HEK293 (cell line): ENCODE data around the gene VGLL3.

Experiments used
- CTCF ChIA-PET: fragments of 350-600 bp; formaldehyde crosslinking; extraction: SDS; loops from one replicate; lab custom pipeline; 2021; ENCODE audit warnings: antibody characterized with exemption; lab: Yijun Ruan, JAX
- POLR2A ChIA-PET: fragments of 300-600 bp; formaldehyde crosslinking; extraction: SDS; loops from one replicate; lab custom pipeline; 2020; ENCODE audit warnings: antibody characterized with exemption, inconsistent platforms; lab: Yijun Ruan, JAX
- H3K27ac ChIP-seq: fragments of 200-500 bp; sonication (Bioruptor generic); 2 replicates; pipeline ENCODE4 v1.5.1; 2014; ENCODE audit warnings: low read depth, low read length, control low read depth, inconsistent platforms; ENCODE audit errors: extremely low read depth
- H3K36me3 ChIP-seq, 2 experiments: fragments of 200-500 bp in 1 of 2; sonication (Bioruptor generic) in 1 of 2; 1 replicate in 1 of 2; 2 replicates in 1 of 2; pipeline ENCODE4 v1.5.1; 2014 to 2017; ENCODE audit warnings: inconsistent platforms in 2 of 2, low read length in 2 of 2; ENCODE audit not compliant: control insufficient read depth in 2 of 2, insufficient read depth in 1 of 2
- H3K4me1 ChIP-seq: fragments of 200-500 bp; sonication (Bioruptor generic); 2 replicates; pipeline ENCODE4 v1.5.1; 2014; ENCODE audit warnings: mild to moderate bottlenecking, low read length, inconsistent platforms; ENCODE audit not compliant: control insufficient read depth, insufficient read depth
- H3K4me3 ChIP-seq: 2 replicates; pipeline ENCODE4 v1.5.1; 2011; ENCODE audit warnings: low read depth, mild to moderate bottlenecking, control low read depth, low read length, moderate library complexity
- H3K9me3 ChIP-seq: fragments of 200-500 bp; sonication (Bioruptor generic); 2 replicates; pipeline ENCODE4 v1.5.1; 2014; ENCODE audit warnings: low read depth, low read length, inconsistent platforms; ENCODE audit not compliant: control insufficient read depth, insufficient read depth
- GLIS1 ChIP-seq: fragments of 450-650 bp; formaldehyde crosslinking; IDR thresholded peaks from 2 replicates; pipeline ENCODE4 v1.5.1; 2016; ENCODE audit warnings: missing biosample characterization, missing genetic modification characterization
- GLIS2 ChIP-seq: fragments of 450-650 bp; formaldehyde crosslinking; IDR thresholded peaks from 2 replicates; pipeline ENCODE4 v1.5.1; 2016; ENCODE audit warnings: missing biosample characterization, missing genetic modification characterization
- KLF10 ChIP-seq: fragments of 450-650 bp; IDR thresholded peaks from 2 replicates; pipeline ENCODE4 v1.5.1; 2018; ENCODE audit warnings: missing biosample characterization, mild to moderate bottlenecking, missing genetic modification characterization
- SP3 ChIP-seq: fragments of 450-650 bp; formaldehyde crosslinking; IDR thresholded peaks from 2 replicates; pipeline ENCODE4 v1.5.1; 2016; ENCODE audit warnings: missing biosample characterization, missing genetic modification characterization
- WT1 ChIP-seq: fragments of 450-650 bp; formaldehyde crosslinking; IDR thresholded peaks from 2 replicates; pipeline ENCODE4 v1.5.1; 2016; ENCODE audit warnings: missing biosample characterization, missing genetic modification characterization
- ZBTB1 ChIP-seq: fragments of 450-650 bp; formaldehyde crosslinking; IDR thresholded peaks from 2 replicates; pipeline ENCODE4 v1.5.1; 2016; ENCODE audit warnings: missing biosample characterization, missing genetic modification characterization
- ZFP69B ChIP-seq: fragments of 450-650 bp; formaldehyde crosslinking; IDR thresholded peaks from 2 replicates; pipeline ENCODE4 v1.5.1; 2016; ENCODE audit warnings: missing biosample characterization, missing genetic modification characterization
- ZNF184 ChIP-seq: fragments of 450-650 bp; IDR thresholded peaks from 2 replicates; pipeline ENCODE4 v1.5.1; 2018; ENCODE audit warnings: missing biosample characterization, mild to moderate bottlenecking, missing genetic modification characterization
- ZNF214 ChIP-seq: fragments of 450-650 bp; formaldehyde crosslinking; IDR thresholded peaks from 2 replicates; pipeline ENCODE4 v1.5.1; 2017; ENCODE audit warnings: missing biosample characterization, mild to moderate bottlenecking, missing genetic modification characterization, borderline replicate concordance
- ZNF23 ChIP-seq: fragments of 450-650 bp; formaldehyde crosslinking; IDR thresholded peaks from 2 replicates; pipeline ENCODE4 v1.5.1; 2016; ENCODE audit warnings: missing biosample characterization, missing genetic modification characterization, borderline replicate concordance
- ZNF416 ChIP-seq: fragments of 450-650 bp; formaldehyde crosslinking; IDR thresholded peaks from 2 replicates; pipeline ENCODE4 v1.5.1; 2016; ENCODE audit warnings: missing biosample characterization, missing genetic modification characterization
- ZNF433 ChIP-seq: fragments of 450-650 bp; formaldehyde crosslinking; IDR thresholded peaks from 2 replicates; pipeline ENCODE4 v1.5.1; 2016; ENCODE audit warnings: missing biosample characterization, missing genetic modification characterization, low read depth
- ZNF521 ChIP-seq: fragments of 450-650 bp; formaldehyde crosslinking; IDR thresholded peaks from 2 replicates; pipeline ENCODE4 v1.5.1; 2017; ENCODE audit warnings: missing biosample characterization, mild to moderate bottlenecking, missing genetic modification characterization
- ZNF529 ChIP-seq: fragments of 450-650 bp; formaldehyde crosslinking; IDR thresholded peaks from 2 replicates; pipeline ENCODE4 v1.5.1; 2017; ENCODE audit warnings: missing genetic modification characterization, missing biosample characterization; ENCODE audit not compliant: insufficient replicate concordance
- ZNF530 ChIP-seq: fragments of 450-650 bp; formaldehyde crosslinking; IDR thresholded peaks from 2 replicates; pipeline ENCODE4 v1.5.1; 2016; ENCODE audit warnings: low read depth, missing biosample characterization, missing genetic modification characterization
- ZNF548 ChIP-seq: fragments of 450-650 bp; formaldehyde crosslinking; IDR thresholded peaks from 2 replicates; pipeline ENCODE4 v1.5.1; 2016; ENCODE audit warnings: missing biosample characterization, missing genetic modification characterization
- ZNF555 ChIP-seq: fragments of 450-650 bp; formaldehyde crosslinking; conservative IDR thresholded peaks from 2 replicates; pipeline ENCODE4 v1.5.1; 2017; ENCODE audit warnings: missing biosample characterization, mild to moderate bottlenecking, missing genetic modification characterization, inconsistent platforms
- ZNF658 ChIP-seq: fragments of 450-650 bp; formaldehyde crosslinking; IDR thresholded peaks from 2 replicates; pipeline ENCODE4; 2016; ENCODE audit warnings: missing biosample characterization, missing genetic modification characterization
- ZNF670 ChIP-seq: fragments of 450-650 bp; formaldehyde crosslinking; IDR thresholded peaks from 2 replicates; pipeline ENCODE4 v1.5.1; 2016; ENCODE audit warnings: missing biosample characterization, missing genetic modification characterization, low read depth
- ZNF707 ChIP-seq: fragments of 450-650 bp; formaldehyde crosslinking; IDR thresholded peaks from 2 replicates; pipeline ENCODE4 v1.5.1; 2016; ENCODE audit warnings: missing biosample characterization, missing genetic modification characterization
- TF ChIP-seq, protein P1 (sequence below): sonication (generic); formaldehyde crosslinking; IDR thresholded peaks from 2 replicates; pipeline ENCODE4 v1.8.1; 2022; ENCODE audit warnings: mild to moderate bottlenecking, moderate library complexity, missing genetic modification reagents
- TF ChIP-seq, protein P2 (sequence below): fragments of 450-650 bp; formaldehyde crosslinking; IDR thresholded peaks from 2 replicates; pipeline ENCODE4 v1.5.1; 2016; ENCODE audit warnings: missing biosample characterization, missing genetic modification characterization, low read depth
- TF ChIP-seq, protein P3 (sequence below): fragments of 450-650 bp; formaldehyde crosslinking; IDR thresholded peaks from 2 replicates; pipeline ENCODE4 v1.5.1; 2016; ENCODE audit warnings: missing biosample characterization, missing genetic modification characterization, low read depth

Gene VGLL3

DNA sequence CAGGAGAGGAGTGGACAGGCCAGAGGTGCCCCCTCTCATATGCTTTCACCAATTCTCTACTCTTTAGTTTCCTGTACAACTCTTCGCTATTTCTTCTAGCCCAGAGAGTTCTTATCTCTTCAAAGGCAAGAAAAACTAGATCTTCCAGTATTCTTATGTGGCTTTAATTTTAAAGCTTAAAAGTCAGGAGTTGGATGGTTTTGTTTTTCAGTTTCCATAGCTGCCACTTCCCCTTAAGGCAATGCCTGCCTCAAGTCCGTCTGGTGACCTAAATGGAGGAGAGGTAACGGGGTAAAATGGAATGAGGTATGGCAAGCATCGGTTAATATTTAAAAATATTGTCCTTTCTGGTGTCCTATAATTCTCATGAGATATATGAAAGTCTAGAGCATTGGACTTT is 11.4 kb upstream of the VGLL3 start:
- ChIA-PET CTCF (no interaction called here), POLR2A (no interaction called here)
- Histone ChIP-seq H3K4me3 (no peak overlapping the region), H3K9me3 (no peaks in the 10 kb centered on the region), H3K4me1 (no peaks in the 10 kb centered on the region), H3K36me3 (no peaks in the 10 kb centered on the region)
- TF ChIP-seq ZNF548: no peak
- TF ChIP-seq, protein P1, sequence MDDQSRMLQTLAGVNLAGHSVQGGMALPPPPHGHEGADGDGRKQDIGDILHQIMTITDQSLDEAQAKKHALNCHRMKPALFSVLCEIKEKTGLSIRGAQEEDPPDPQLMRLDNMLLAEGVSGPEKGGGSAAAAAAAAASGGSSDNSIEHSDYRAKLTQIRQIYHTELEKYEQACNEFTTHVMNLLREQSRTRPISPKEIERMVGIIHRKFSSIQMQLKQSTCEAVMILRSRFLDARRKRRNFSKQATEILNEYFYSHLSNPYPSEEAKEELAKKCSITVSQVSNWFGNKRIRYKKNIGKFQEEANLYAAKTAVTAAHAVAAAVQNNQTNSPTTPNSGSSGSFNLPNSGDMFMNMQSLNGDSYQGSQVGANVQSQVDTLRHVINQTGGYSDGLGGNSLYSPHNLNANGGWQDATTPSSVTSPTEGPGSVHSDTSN (CRISPR knock-in tag): no peak
- TF ChIP-seq ZNF433: no peak
- no peak for TF ChIP-seq ZNF23 (tag by site-specific recombination)
- TF ChIP-seq ZNF670 (tag by site-specific recombination): no peak
- TF ChIP-seq ZNF521 (tag by site-specific recombination): no peak
- TF ChIP-seq ZNF184 (tag by site-specific recombination): no peak
- TF ChIP-seq, all 188 proteins: peak for 0
- no peak overlapping the region for H3K27ac ChIP-seq

DNA sequence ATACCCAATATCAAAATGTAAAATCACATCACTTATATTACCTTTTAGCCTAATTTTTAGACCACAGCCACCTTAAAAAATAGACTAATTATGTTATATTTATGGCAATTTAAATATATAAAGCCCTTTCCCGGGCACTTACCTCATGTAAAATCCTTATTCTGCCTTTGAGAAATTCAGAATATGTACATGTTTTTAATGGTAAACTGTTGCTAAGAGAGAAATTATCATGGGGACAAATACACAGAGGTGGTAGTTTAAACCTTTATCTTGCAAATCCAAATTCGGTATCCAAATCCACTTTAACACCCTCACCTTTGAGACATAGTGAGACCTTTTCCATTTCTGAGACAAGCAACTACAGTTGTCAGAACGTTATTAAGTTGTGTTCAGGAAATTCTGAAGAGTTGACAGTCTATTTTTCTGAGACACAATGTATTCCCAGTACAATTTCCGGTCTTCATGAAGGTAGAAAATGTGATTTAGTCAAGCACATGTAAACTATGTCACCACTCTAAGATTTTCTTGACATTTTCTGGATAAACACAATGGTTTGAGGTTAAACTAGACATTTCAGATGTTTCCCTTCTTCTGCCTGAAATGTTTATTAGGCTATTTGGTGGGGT is 10.6 kb upstream of the VGLL3 start:
- no peaks in the 10 kb centered on the region for H3K9me3 ChIP-seq
- no peaks in the 10 kb centered on the region for H3K4me1 ChIP-seq
- ChIA-PET POLR2A (no interaction called here), CTCF (interaction anchor here (0.6 kb wide), 1 partner anchor 82 kb away, joined by 3 read pairs; no protein-coding TSS in a partner anchor)
- H3K4me3 ChIP-seq: no peak overlapping the region
- H3K27ac ChIP-seq: no peak overlapping the region
- TF ChIP-seq GLIS2 (tag by site-specific recombination) (no peak), ZNF658 (tag by site-specific recombination) (no peak), ZNF555 (no peak), ZNF214 (tag by site-specific recombination) (no peak), KLF10 (no peak), ZNF529 (tag by site-specific recombination) (no peak), ZFP69B (no peak), WT1 (tag by site-specific recombination) (no peak), ZBTB1 (no peak), ZNF416 (tag by site-specific recombination) (no peak)
- no peaks in the 10 kb centered on the region for H3K36me3 ChIP-seq

DNA sequence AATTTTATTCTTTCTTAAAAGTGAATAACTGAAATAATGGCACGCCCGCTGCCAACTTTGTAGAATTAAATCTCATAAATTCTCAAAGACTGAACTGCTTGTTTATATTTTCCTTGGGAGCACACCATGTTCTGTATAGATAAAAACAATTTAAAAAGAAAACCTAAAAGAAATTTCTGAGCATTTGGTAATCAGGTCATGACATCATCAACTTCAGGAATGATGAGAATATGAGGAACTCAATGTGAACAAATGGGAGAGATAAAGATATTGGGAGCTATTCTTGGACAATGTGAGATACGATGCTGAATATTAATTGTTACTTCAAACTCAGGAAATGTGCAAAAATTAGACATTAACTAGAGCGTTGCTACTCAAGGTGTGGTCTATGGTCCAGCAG is 10.0 kb upstream of the VGLL3 start:
- no peak overlapping the region for H3K4me3 ChIP-seq
- CTCF ChIA-PET: interaction anchor here (0.6 kb wide), 1 partner anchor 82 kb away, joined by 3 read pairs; no protein-coding TSS in a partner anchor

More for the DNA sequence above, 10.0 kb upstream of the VGLL3 start:
- Histone ChIP-seq H3K36me3 (no peaks in the 10 kb centered on the region), H3K4me1 (no peaks in the 10 kb centered on the region), H3K27ac (no peak overlapping the region), H3K9me3 (no peaks in the 10 kb centered on the region)
- TF ChIP-seq GLIS1 (no peak), SP3 (no peak), ZNF530 (tag by site-specific recombination) (no peak), ZNF707 (tag by site-specific recombination) (no peak)
- TF ChIP-seq, protein P2, sequence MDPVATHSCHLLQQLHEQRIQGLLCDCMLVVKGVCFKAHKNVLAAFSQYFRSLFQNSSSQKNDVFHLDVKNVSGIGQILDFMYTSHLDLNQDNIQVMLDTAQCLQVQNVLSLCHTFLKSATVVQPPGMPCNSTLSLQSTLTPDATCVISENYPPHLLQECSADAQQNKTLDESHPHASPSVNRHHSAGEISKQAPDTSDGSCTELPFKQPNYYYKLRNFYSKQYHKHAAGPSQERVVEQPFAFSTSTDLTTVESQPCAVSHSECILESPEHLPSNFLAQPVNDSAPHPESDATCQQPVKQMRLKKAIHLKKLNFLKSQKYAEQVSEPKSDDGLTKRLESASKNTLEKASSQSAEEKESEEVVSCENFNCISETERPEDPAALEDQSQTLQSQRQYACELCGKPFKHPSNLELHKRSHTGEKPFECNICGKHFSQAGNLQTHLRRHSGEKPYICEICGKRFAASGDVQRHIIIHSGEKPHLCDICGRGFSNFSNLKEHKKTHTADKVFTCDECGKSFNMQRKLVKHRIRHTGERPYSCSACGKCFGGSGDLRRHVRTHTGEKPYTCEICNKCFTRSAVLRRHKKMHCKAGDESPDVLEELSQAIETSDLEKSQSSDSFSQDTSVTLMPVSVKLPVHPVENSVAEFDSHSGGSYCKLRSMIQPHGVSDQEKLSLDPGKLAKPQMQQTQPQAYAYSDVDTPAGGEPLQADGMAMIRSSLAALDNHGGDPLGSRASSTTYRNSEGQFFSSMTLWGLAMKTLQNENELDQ (tag by site-specific recombination): no peak
- TF ChIP-seq, protein P3, sequence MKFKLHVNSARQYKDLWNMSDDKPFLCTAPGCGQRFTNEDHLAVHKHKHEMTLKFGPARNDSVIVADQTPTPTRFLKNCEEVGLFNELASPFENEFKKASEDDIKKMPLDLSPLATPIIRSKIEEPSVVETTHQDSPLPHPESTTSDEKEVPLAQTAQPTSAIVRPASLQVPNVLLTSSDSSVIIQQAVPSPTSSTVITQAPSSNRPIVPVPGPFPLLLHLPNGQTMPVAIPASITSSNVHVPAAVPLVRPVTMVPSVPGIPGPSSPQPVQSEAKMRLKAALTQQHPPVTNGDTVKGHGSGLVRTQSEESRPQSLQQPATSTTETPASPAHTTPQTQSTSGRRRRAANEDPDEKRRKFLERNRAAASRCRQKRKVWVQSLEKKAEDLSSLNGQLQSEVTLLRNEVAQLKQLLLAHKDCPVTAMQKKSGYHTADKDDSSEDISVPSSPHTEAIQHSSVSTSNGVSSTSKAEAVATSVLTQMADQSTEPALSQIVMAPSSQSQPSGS (tag by site-specific recombination): 0 out of 2 replicates have a peak, but pooled peaks have one; percentile 4
- POLR2A ChIA-PET: no interaction called here
